GM21723 (cell line): ENCODE results near the gene TNIP3.

Experiments
- ATAC-seq: cut with Tn5 transposase; IDR thresholded peaks from one replicate; pipeline ENCODE4 v1.9.1; 2021; ENCODE audit warnings: mild to moderate bottlenecking, moderate library complexity; ENCODE audit not compliant: unreplicated experiment

Gene TNIP3

DNA sequence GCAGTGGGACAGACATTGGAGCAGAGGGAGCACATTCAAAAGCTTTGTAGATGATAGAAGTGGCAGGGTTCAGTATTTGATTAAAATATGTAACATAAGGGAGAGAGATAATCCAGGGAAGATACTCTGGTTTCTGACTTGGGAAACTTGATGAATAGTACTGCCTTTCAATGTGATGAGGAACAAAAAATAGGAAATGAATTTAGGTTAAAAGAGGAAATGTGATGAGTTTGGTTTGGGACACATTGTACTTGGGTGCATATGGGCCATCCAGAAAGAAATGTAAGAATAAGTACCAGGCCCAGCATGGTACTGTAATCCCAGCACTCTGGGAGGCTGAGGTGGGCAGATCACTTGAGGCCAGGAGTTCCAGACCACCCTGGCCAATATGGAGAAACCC is 70.9 kb downstream of the TNIP3 start:
- ATAC-seq, result no peak

GRCh38 chr4:121091941-121092340 is 72.2 kb downstream of the TNIP3 start:
- no peak for ATAC-seq

- ATAC-seq, result no peak
Measured at GRCh38 chr4:121088867-121089266, 75.3 kb downstream of the TNIP3 start.
